HL-60/S4 (cell line): ENCODE results near the gene GNPTG.
"Not testable (repeated sequence)": the region's sequence is repeated elsewhere in the genome, so short reads cannot be mapped to it uniquely, and the experiment has no call there.

ENCODE experiments used
- in situ Hi-C: fragments of 300-500 bp; cut with MboI; formaldehyde crosslinking; loops from 2 replicates; pipeline ENCODE4 v1.14.3; 2022; ENCODE audit warnings: low sequenced_read_pairs

Gene GNPTG

GRCh38 chr16:1318268-1318545, 33.5 kb upstream of the GNPTG start:
- in situ Hi-C loops = no loop called here

GRCh38 chr16:1319041-1319440, 32.7 kb upstream of the GNPTG start:
- in situ Hi-C loops = no loop called here

GRCh38 chr16:1320097-1320496, 31.6 kb upstream of the GNPTG start:
- in situ Hi-C loops = no loop called here

GRCh38 chr16:1320658-1321240, 31.0 kb upstream of the GNPTG start:
- in situ Hi-C loops = no loop called here

GRCh38 chr16:1322407-1322806, 29.3 kb upstream of the GNPTG start:
- in situ Hi-C loops = no loop called here

- in situ Hi-C loops = no loop called here
Measured at GRCh38 chr16:1323296-1324239, 28.2 kb upstream of the GNPTG start.

- in situ Hi-C loops = no loop called here
Measured at GRCh38 chr16:1324286-1324826, 27.4 kb upstream of the GNPTG start.

- in situ Hi-C loops = no loop called here
Measured at GRCh38 chr16:1325261-1325660, 26.5 kb upstream of the GNPTG start.

GRCh38 chr16:1325673-1326371, 25.9 kb upstream of the GNPTG start:
- in situ Hi-C loops = no loop called here

- in situ Hi-C loops = no loop called here
Measured at GRCh38 chr16:1326391-1326790, 25.3 kb upstream of the GNPTG start.

GRCh38 chr16:1326946-1327618, 24.6 kb upstream of the GNPTG start:
- in situ Hi-C loops = no loop called here

GRCh38 chr16:1327619-1327947, 24.1 kb upstream of the GNPTG start:
- in situ Hi-C loops = no loop called here

- in situ Hi-C loops = not testable (repeated sequence)
Measured at GRCh38 chr16:1328136-1328535, 23.6 kb upstream of the GNPTG start.

GRCh38 chr16:1328961-1329360, 22.8 kb upstream of the GNPTG start:
- in situ Hi-C loops = not testable (repeated sequence)

GRCh38 chr16:1330260-1330914, 21.3 kb upstream of the GNPTG start:
- in situ Hi-C loops = no loop called here

GRCh38 chr16:1330931-1331711, 20.6 kb upstream of the GNPTG start:
- in situ Hi-C loops = no loop called here

GRCh38 chr16:1331712-1332617, 19.8 kb upstream of the GNPTG start:
- in situ Hi-C loops = no loop called here

- in situ Hi-C loops = no loop called here
Measured at GRCh38 chr16:1332618-1333148, 19.0 kb upstream of the GNPTG start.
